ENCODE results near the gene MSRB3.
"Not testable (repeated sequence)": the region's sequence is repeated elsewhere in the genome, so short reads cannot be mapped to it uniquely, and the experiment has no call there.

Gene MSRB3

DNA sequence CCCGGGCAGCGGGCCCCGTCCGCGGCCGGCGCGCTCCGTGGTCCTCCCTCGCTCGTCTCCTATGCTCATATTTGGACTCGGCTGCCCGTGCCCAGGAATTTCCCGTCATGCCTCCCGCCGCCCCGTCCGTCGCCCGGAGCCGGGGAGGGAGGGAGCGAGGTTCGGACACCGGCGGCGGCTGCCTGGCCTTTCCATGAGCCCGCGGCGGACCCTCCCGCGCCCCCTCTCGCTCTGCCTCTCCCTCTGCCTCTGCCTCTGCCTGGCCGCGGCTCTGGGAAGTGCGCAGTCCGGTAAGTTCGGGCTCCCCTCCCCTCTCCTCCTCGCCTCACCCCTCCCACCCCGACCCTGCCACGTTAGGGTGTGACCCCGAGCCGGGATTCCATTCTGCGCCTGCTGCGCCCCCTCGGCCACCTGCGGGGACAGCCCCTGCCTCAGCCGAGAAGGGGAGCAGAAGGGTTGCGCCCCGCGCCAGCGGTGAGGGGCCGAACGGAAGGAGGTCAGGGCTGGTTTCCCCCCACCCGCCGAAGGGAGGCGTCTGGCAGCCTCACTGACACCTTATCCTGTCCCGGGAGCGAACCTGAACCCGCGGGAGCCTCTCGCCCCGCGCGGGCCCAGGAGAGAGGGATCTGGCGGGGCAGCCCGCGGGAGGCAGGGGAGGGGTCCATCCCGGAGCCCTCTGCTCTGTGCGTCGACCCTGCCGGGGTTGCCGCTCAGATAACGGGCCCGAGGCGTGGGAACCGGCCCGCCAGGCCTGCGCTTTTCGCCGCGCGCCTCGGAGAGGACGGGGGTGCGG lies at the start of gene MSRB3:
Gene MSRB3 (plus strand): TSS at position 108 of the 793 bp plus-strand sequence. CDS start 29,897 bp downstream, outside the sequence.
- DNase-seq (ENCODE audit: low read depth) = no peak

DNA sequence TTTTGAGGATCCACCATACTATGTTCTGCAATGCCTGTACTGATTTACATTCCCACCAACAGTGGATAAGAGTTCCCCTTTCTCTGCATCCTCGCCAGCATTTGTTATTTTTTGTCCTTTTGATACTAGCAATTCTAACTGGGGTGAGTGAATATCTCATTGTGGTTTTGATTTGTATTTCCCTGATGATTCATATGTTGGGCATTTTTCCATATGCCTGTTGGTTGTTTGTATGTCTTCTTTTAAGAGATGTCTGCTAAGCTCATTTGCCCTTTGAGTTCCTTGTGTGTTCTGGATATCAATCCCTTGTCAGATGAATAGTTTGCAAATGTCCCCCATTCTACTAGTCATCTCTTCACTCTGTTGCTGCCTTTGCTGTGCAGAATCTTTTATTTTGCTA lies 49.0 kb upstream of the MSRB3 start:
- DNase-seq (ENCODE audit: low read depth) = no peak

DNA sequence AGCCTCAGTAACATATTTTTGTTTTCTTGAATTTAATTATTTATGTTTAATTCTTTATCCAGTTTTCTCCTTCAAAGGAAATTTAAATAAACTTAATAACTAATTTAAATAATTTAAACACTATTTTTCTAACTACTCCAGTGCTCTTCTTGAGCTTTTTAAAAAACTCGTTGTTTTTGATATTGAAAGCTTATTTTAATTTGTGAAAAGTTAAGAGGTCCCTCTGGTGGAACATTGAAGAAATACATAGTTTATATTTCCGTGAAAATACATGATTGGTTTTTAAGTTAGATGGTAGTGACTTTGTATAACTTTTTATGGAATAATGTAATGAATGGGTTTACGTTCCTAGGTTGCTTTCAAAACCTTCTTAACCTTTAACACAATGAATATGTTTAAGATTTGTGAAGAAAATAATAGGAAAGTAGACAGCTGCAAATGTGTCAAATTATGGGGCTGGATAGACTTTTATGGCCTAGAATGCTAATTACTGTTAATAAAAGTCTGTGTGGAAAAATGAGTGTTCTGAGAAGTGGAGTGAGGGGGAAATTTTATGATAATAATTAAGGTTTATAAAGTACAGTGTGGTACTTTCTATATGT lies 45.9 kb upstream of the MSRB3 start:
- no peak for DNase-seq (ENCODE audit: low read depth)

DNA sequence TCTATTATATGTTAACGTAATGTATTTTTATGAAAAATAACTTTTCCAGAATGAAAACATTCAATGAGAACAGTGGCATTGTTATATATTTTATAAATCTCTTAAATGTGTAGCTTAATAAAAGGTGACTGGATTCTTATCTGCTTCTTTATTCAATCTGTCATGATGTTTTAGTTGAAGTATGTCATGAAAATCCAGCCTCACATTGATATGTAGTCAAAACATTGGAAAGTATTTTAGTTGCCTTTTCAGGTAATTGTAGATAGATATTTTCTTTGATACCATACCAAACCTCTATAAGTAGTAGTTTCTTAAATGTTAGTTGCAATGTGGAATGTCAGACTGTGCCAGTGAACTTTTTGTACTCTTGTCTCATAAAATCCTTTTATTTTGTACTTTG lies 41.3 kb upstream of the MSRB3 start:
- no peak for DNase-seq (ENCODE audit: low read depth)

DNA sequence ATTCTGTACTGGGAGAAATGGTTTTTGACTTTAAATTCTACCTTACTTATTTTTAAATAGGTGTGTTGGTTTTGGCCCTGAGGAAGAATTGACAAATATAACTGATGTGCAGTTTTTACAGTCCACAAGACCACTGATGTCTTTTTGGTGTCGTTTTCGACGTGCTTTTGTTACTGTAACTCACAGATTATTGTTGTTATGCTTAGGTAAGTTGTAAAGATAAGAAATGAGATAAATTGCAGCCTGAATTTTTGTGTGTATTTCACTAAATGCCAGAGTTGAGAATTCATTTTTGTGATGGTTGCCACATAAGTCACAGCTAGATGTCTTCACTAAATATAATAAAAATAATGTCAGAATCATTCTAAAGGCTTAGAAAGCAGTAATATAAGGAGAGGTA lies 39.9 kb upstream of the MSRB3 start:
- DNase-seq (ENCODE audit: low read depth) = no peak

DNA sequence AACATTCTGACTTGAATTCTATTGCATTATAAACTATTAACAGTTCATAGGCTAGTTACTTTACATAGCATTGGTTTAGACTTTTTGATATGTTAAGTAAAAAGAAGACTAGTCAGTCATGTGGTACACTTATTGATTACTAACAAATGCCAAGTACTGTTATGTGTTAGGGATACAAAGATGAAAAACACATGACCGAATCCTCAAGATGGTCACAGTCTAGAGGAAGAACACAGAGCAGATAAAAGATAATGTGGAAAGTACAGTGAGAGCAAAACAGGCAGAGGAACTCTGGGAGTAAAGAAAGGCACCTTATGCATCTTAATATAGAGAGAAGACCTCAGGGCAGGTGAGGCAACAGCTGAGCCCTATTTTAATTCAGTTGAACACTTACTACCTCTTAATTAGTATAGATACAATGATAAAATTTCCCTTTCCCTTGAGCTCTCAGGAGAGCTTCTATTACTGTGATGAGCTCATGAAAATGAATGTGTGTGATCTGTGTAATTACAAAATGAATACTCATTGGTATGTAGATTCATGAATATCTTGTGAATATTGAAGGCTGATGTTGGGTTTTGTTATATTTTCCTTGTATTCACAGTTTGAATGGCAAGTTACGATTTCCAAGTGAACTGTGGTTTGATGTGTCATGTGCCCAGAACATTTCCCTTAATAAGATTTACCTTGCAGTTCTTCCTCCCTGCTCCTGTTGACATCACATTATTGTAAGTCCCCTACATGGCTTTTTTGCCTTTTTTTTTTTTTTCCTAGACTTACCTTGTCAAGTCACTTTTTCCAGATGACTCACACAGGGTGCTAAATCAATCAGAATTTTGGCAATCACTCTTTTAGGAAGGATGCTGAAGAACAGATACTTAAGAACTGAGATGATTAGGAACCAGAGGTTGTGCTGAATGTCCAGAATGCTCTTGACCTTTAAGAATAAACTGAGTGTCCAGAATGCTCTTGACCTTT lies 29.5 kb upstream of the MSRB3 start:
- no peak for DNase-seq (ENCODE audit: low read depth)

DNA sequence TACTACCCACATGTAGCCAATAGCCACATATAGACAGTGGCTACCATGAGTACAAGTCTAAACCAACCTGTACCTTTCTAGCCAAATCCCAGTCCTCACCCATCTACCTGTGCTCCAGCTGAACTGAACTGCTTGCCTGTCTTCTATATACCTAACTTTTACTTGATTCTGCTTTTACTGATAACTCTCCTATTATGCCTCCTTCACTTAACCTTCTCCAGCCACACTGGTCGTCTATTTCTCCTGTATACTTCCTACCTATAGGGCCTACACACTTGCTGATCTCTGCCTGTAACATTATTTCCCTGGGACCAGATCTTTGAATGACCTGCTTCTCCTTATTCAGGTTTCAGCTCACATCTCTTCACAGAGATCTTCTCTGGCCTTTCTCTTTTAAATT lies 26.0 kb upstream of the MSRB3 start:
- no peak for DNase-seq (ENCODE audit: low read depth)

DNA sequence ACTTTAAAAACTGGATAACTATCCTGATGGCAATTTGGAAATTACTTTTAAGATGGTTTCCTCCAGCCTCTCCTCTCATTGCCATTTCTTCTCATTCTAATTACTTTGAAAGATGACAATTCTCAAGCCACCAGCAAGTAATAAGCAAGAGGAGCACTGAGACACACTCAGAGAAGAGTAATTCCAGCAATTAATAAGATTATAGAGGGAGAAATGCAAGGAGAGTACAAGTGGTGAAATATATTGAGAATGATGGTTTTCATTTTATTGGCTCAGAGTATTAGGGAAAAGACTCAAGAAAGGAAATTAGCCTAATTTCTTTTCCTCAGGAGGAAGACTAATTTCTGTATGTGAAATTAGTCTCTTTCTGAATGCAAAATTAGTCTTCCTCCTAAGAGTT lies 20.5 kb upstream of the MSRB3 start:
- DNase-seq (ENCODE audit: low read depth) = no peak

DNA sequence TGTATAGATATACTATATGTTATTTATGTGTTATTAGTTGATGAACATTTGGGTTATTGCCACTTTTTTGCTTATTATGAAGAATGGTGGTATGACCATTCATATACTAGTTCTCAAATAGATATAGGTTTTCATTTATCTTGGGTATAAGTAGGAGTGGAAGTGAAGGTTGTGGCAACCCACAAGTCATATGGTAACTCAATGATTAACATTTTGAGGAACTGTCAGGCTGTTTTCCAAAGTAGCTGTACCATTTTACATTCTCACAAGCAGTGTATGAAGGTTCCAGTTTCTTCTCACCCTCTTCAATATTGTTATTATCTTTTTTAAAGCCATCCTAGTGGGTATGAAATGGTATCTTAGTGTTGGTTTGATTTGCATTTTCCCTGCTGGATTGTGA lies 19.0 kb upstream of the MSRB3 start:
- DNase-seq (ENCODE audit: low read depth) = no peak

DNA sequence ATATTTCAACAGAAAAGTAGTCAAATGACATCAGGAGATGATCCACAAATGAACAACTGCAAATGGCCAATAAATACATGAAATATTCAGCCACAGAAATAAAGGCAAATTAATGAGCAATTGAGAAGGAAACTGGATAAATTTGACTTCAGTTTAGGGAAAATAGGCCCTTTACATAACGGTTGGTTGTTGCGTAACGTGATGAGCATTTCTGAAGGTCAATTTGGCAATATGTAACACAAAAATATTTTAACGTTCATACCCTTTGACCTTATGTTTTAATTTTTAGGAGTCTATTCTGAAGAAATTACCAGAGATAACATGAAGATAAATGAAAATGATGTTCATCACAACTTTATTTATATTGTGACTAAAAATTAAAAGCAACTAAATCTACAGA lies 14.7 kb upstream of the MSRB3 start:
- DNase-seq (ENCODE audit: low read depth) = no peak

DNA sequence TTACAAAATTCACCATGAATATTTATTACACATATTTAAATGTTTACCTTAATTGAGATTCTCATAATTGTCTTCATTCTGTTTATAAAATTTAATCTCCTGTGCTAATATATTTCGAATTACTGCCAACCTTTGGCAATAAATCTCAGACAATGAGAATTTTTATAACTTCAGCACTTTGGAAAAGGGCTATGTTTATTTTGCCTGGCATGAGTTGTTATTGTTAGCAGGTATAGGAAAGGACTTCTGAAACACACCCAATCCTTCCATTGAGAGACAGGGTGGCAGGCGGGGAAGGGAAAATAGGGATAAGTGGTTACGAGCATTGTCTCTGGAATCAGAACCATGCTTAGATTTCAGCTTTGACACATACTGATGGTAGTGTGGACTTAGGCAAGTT lies 12.1 kb upstream of the MSRB3 start:
- no peak for DNase-seq (ENCODE audit: low read depth)

DNA sequence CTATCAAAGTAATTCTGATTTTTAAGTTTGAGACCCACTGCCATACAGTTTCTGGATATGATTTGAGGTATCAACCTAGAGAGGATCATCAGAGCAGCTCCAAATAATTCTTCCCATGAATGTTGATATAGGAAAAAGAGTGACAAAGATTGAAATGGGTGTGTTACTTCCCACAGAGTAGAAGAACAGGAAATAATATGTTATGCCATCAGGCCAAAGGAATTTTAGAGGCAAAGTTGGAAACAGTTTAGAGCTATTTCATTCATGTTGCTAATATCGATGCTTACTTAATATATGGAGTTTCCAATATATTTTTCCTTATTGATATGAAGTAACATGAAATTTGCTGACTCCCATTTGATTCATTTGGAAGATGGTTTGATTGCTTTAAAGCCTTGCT lies 8.9 kb upstream of the MSRB3 start:
- no peak for DNase-seq (ENCODE audit: low read depth)

DNA sequence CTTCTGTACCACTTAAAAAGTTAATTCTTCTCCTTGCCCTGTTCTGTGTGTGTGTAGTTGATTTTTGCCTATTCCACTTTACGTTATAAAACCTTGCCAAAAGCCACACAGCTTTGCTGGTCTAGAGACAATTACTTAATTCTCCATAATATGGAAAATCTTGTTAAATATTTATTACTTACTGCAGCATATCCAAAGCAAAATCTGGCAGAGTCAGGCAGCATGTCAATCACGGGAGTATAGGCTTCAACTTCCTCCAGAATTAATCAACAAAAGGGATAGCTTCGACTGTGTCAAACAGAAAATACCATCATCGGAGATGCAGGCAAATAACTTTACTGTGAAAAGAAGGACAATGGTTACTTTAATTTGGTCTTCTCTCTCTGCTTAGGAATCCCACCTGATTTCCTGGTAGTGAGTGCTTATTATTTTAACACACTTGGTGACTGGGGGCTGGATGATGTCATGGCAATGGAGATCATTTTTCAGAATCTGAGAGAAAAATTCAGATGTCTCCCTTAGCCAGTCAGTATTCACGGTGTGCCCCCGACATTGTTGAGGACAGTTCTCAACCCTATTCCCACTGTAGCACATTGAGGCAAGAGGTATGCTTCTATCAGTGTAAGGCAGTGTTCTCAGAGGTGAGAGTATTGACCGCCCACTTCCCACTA lies 3.7 kb upstream of the MSRB3 start:
- no peak for DNase-seq (ENCODE audit: low read depth)

DNA sequence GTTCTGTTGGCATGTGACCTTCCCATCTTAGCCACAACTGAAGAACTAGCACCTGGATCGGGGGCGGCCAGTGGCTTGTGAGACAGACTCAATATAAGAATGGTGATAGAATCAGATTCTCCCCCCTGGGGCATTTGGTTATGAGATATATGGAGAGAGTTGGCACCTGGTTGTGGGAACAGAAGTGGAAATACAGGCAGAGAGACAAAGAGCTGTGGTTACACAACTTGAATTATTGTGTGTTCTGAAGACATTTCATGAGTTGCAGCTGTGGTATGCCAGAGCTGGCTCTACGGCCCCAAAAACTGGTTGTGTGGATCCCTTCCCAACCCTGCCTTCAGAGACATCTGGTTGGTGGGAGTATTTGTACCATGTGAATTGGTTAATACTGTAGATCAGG lies 2.9 kb upstream of the MSRB3 start:
- DNase-seq (ENCODE audit: low read depth) = no peak

DNA sequence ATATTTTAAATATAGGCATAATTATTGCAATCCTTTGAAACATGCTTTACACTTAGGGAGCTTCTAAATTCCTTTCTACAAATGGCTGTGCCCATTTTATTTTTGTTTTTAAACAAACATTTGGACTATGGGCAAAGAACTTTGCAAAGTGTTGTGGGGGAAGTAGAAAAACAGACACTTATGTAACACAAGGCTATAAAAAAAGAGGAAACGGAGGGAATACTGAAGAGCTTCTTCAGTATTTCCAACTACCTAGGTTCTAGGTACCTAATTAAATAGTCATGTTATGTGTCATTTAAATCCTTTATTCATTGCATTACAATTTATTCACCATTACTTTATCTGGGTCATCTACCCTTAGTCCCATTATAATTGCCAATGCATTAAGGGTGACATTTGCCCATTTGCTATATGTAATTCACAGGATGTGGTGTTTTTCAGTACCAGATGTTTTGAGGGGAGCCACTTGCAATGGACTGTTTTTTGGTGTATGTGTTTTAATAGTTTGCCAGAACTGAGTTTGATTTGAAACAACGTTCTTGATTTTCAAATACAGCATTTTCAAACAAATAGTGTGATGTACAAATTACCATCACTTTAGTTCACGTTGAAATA lies 1.5 kb upstream of the MSRB3 start:
- DNase-seq (ENCODE audit: low read depth) = no peak

DNA sequence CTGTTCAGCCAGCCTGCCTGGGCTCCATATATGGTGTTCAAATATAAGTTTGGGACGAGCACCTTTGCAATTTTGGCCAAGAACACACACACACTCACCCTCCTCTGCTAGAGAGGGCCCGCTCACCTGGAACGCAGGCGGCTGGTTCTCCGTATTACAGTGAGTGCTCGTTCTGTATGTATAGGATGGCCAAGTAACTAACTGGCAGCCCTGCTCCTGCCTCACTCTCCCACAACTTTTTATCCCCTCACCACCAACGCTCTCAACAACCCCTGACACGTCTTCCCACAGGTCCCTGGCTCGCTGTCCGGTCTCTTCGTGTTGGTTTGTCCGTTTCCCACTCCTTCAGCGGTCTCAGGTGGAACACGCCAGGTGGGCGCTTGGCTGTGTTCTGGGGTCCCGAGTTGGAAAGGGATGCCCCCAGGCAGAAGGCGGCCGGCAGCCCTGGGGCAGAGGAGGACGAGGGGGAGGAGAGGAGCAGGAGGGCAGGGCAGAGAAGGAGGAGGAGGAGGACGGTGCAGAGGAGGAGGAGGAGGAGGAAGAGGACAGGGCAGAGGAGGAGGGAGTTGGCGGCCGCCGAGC lies 398 bp upstream of the MSRB3 start:
- DNase-seq (ENCODE audit: low read depth) = no peak

DNA sequence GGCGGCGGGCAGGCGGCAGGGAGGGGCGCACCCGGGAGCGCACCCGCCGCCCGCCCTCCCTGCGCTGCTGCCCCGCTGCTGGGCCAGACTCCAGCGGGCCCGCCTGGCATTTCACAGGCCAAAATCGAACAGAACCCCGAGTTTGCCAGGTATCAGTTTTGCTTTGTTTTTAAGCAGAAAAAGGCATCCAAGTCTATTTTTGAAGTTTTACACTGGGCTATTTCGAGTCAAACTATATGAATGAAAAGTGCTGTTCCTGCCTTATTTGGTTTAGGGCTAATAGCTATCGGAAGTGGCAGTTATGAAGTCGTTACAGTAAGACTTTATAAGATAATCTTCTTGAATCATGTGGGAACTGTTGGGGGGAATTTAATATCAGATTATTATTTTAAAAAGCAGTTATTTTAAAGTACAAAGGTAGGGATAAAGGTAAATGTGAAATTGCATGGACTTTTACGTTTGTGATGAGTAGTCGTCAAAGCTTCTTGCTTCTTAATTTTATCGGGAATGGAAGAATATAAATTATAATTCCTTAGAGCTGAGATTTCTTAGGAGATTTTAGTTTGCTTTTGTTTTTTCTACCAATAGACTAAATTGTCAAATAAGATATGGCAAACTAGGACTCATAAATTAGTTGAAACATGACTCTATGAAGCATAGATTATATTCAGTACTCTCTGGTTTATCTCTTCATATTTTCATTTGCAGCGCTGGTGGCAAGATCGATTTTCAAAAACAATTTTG lies 1.1 kb downstream of the MSRB3 start:
- no peak for DNase-seq (ENCODE audit: low read depth)

DNA sequence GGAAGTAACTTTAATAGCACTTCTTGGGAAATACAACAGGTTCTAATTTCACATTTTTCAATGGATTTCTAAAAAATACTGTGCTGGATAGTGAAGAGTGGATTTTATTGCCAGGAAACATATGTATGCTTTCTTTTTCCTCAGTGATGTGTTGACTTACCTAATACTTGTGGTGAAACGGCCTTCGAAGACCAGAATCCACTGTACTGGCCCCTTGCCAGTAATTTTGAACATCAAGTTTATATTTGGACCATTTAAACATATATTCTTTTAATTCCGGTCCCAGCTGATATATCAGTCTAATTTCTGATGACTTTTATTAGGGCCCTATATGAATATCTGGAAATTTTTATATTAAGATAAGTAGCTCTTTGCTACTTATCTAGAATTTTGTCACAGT lies 1.8 kb downstream of the MSRB3 start:
- DNase-seq (ENCODE audit: low read depth) = no peak

DNA sequence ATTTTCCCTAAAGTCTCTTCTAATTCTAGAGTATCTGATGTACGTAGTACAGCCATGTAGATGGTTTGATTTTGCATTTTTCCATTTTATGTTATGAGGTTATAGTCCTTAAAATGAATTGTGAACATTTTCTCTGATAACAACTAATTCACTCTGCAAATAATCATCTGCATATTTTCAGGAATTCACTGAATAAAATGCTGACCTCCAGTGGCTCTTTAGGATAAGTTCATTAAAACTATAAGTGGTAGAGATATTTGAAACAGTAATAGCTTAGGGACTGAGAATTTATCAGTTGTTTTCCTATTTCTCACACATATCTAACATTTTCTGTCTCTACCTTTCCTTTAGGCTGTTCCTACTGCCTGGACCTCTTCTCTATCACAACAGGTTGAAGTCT lies 4.4 kb downstream of the MSRB3 start:
- DNase-seq (ENCODE audit: low read depth) = no peak

DNA sequence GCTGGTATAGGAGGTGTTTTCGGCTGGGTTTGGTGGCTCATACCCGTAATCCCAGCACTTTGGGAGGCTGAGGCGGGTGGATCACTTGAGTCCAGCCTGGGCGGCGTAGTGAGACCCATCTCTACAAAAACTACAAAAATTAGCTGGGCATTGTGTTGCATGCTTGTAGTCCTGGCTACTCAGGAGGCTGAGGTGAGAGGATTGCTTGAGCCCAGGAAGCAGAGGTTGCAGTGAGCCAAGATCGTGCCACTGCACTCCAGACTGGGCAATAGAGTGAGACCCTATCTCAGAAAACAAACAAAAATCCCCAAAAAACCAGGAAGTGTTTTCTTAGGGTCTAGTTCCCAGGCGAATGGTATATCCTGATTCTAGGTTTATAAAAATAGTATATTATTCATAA lies 7.0 kb downstream of the MSRB3 start:
- DNase-seq (ENCODE audit: low read depth) = not testable (repeated sequence)

DNA sequence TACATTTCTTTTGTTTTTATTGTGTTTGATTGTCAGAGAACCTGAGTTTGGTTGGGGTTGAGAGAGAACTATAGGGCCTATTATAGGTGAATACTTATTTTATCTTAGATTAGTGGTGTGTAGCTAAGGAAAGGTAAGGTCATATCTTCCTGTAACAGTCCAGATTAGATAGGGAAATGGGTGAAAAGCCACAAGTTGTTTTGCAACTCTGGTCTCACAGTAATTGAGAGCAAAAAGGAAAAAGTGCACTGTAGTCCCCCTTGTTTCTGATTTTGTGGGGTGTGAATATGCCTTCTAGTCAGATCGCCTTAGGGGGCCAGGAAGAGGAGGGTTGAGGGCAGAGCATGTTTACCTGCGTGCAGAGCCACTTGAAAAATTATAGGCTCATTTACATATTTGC lies 8.9 kb downstream of the MSRB3 start:
- DNase-seq (ENCODE audit: low read depth) = no peak
